ENCODE data around the gene GNPDA1.

The GNPDA1 gene

GRCh38 chr5:142017832-142018427 lies 5.1 kb upstream of the GNPDA1 start:
- peak; percentile 52 for DNase-seq (ENCODE audit: low spot score)
- no peak for TF ChIP-seq CTCF (IDR thresholded peaks at IDR 0.05; ENCODE audit: borderline replicate concordance, control extremely low read depth, extremely low read depth, insufficient read depth, missing control alignments)
- in situ Hi-C loops (cut with MboI; ENCODE audit: low sequenced_read_pairs, unreplicated experiment) = no loop called here

GRCh38 chr5:142016556-142016955 lies 3.7 kb upstream of the GNPDA1 start:
- in situ Hi-C loops (cut with MboI; ENCODE audit: low sequenced_read_pairs, unreplicated experiment) = no loop called here
- TF ChIP-seq CTCF (IDR thresholded peaks at IDR 0.05; ENCODE audit: borderline replicate concordance, control extremely low read depth, extremely low read depth, insufficient read depth, missing control alignments) = no peak
- DNase-seq (ENCODE audit: low spot score) = no peak

GRCh38 chr5:142015781-142016533 lies 3.1 kb upstream of the GNPDA1 start:
- in situ Hi-C loops (cut with MboI; ENCODE audit: low sequenced_read_pairs, unreplicated experiment) = no loop called here
- no peak for DNase-seq (ENCODE audit: low spot score)
- no peak for TF ChIP-seq CTCF (IDR thresholded peaks at IDR 0.05; ENCODE audit: borderline replicate concordance, control extremely low read depth, extremely low read depth, insufficient read depth, missing control alignments)

- peak; percentile 59 for DNase-seq (ENCODE audit: low spot score)
- in situ Hi-C loops (cut with MboI; ENCODE audit: low sequenced_read_pairs, unreplicated experiment) = no loop called here
- peak; percentile 30 for TF ChIP-seq CTCF (IDR thresholded peaks at IDR 0.05; ENCODE audit: borderline replicate concordance, control extremely low read depth, extremely low read depth, insufficient read depth, missing control alignments)
Measured at GRCh38 chr5:142014911-142015584, 2.2 kb upstream of the GNPDA1 start.

GRCh38 chr5:142013734-142014521 lies 1.1 kb upstream of the GNPDA1 start:
- no peak for DNase-seq (ENCODE audit: low spot score)
- in situ Hi-C loops (cut with MboI; ENCODE audit: low sequenced_read_pairs, unreplicated experiment) = no loop called here
- no peak for TF ChIP-seq CTCF (IDR thresholded peaks at IDR 0.05; ENCODE audit: borderline replicate concordance, control extremely low read depth, extremely low read depth, insufficient read depth, missing control alignments)

GRCh38 chr5:142012186-142012785 lies 541 bp downstream of the GNPDA1 start:
- DNase-seq (ENCODE audit: low spot score) = no peak
- in situ Hi-C loops (cut with MboI; ENCODE audit: low sequenced_read_pairs, unreplicated experiment) = no loop called here
- peak; percentile 18 for TF ChIP-seq CTCF (IDR thresholded peaks at IDR 0.05; ENCODE audit: borderline replicate concordance, control extremely low read depth, extremely low read depth, insufficient read depth, missing control alignments)
